ENCODE measurements around the gene MMP24.

The MMP24 gene

DNA sequence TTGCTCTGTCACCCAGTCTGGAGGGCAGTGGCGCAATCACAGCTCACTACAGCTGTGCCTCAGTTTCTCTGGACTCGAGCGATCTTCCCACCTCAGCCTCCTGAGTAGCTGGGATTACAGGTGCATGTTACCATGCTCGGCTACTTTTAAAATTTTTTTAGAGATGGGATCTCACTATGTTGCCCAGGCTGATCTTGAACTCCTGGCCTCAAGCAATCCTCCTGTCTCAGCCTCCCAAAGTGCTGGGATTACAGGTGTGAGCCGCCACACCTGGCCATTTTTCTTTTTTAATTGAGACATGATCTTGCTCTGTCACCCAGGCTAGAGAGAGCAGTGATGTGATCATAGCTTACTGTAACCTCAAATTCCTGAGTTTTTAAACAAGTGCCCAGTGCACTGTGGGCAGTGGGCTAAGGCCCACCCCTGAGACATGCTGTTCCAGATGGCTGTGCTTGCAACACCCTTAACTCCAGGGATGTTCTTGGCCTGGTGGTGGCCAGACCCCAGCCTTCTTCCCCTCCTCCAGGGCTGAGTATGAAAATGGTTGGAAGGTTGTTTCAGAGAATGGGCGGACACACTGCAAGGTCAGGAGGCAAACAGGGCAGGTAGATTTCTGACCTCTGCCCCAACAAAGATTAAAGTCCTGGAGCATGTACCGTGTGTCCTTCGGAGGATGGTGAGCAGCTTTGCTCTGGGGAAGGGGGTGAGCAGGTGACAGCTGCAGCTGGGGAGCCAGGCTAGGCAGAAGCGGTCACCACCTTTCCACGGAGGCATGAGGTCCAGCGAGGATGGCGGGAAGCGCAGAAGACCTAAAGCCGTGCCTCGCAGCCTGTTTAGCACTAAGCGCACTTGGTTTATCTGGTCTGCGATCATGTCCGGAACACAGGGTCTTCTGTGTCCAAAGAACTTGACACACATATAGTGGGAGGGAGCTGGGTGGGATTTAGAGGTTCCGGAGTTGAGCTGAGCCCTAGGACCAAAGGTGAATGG, 67.1 kb downstream of the MMP24 start:
- DNase-seq (ENCODE audit: low read depth): no peak

DNA sequence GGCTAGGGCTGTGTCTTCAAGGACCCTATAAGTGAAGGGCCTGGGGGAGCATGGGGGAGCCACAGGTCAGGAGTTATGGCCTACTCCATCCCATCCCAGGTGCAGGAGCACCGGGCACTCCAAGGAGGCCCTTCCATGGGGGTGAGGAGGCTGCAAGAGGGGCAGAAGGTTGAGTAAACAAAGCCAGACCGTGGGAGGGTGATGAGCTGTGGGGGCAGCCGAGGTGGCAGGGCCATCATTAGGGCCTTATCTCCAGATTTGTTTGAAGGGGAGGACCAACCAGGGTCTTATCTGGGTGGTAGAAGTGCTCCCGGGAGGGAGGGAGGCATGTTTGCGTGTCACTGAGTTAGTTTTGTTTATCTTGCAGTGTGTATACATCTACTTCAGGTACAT, 67.8 kb downstream of the MMP24 start:
- DNase-seq (ENCODE audit: low read depth): no peak

DNA sequence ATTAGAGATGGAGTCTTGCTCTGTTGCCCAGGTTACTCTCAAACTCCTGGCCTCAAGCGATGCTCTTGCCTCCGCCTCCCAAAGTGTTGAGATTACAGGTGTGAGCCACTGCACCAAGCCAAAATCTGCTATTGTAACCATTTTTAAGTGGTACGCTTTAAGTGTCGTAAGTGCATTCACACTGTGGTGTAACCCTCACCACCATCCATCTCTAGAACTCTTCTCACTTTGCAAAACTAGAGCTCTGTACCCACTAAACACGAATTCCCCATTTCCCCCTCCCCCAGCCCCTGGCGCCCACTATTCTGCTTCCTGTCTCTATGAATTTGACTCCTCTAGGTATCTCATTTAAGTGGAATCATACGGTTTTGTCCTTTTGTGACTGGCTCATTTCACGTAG, 68.6 kb downstream of the MMP24 start:
- no peak for DNase-seq (ENCODE audit: low read depth)

DNA sequence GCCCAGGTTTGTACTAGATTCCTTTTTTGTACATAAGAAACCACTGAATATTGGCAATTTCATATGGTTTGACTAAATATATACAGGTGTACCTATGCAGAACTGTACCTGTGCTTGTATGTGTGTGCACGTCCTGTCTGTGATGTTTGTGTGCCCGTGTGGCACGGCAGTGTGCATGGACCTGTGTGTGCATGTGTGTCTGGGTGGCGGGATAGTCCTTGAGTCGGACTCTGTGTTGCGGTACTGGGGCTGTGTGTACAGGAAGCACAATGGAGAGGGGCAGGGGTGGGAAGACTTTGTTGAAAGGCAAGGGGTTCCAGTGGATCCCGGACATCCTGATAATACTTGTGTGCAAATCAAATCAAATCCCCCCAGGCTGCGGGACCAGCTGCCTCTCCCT, 69.2 kb downstream of the MMP24 start:
- DNase-seq (ENCODE audit: low read depth): no peak

DNA sequence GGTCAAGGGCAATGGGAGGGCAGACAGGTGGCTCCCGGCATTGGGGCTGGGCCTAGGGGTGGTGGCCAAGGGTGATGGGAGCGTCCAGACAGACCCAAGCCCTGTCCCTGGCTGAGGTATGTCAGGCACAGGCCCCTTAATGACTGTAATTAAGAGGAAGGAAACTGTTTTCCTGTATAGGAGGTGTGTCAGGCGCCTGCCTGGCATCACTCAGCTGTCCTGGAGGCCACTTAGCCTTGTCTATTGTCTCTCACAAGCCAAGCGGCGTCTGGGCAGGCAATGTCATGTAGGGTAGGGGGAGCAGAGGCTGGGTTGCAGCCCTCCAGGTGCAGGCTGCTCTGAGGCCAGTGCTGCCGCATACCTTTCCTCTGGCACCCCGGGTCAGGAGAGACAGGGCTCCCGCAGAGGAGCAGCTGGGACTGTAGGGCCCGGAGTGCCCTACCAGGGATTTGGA, 69.6 kb downstream of the MMP24 start:
- DNase-seq (ENCODE audit: low read depth): no peak

DNA sequence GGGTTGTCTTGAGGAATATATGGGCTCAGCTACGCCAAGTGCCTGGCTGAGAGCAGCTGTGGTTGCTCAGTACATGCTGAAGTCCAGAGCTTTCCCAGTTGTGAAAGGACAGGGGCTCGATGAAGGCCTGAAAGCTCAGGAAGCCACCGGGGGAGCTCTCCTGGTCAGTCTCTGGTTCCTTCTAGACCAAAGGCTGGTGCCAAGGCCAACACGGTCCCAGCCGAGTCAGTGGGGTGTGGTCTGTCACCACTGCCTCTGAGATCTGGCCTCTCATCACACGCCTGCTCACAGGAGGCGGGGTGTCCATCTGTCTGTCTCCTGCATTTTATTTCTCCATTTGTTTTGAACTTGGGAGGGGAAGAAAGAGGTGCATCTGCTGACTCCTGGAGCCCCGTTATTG, 70.7 kb downstream of the MMP24 start:
- DNase-seq (ENCODE audit: low read depth): no peak

DNA sequence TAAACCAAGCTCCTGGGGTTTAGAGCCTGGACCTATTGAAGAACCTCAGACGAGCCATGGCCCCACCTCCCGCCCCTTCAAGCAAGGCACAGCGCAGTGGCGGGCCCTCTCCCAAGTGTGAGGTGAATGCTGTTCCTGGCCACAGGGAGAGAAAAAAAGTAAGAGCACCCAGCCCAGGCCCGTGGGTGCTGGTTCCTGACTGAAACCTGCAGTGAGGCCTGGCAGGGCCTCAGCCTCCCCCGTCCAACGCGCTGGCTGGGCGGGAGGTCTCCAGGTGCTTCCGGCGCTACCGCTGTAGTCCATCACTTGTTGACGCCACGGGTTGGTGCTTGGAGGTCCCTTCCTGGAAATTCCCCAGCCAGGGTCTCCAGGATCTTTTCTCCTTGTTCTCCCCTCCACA, 71.2 kb downstream of the MMP24 start:
- DNase-seq (ENCODE audit: low read depth): no peak

DNA sequence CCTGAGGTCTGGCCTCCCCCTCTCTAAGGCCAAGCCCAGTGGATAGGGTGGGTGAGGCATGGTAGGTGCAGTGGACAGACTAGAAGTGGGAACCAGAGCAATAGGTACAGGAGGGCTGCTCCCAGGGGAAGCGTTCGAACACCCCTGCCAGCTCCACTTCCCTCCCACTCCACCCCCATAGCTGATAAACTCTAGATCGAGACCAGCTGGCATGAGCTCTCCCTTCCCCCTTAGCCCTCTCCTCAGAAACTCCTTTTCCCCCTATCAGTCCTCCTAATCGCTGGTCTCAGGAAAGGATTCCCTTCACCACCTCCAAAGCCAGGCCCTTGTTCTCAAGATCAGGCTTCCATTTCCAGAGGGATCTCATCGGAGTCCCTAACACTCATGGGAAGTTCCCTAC, 71.8 kb downstream of the MMP24 start:
- no peak for DNase-seq (ENCODE audit: low read depth)

DNA sequence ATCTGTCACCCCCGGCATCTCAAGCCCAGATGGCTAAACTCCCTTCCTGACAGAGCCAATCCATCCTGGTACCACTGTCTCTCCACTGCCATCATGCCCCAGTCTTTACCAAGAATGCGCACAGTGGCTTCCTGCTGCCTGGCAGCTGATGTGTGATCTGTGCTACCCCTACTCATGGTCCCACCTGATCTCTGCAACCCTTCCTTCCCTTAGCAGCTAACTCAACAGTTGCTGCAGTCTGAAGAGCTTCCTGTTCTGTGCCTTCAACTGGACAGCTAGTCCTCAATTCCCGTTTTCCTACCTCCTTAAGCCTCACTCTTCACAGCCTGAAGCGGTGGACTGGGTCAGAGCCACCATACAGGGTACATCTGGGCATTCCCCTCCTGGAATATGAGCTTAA, 73.3 kb downstream of the MMP24 start:
- DNase-seq (ENCODE audit: low read depth): no peak

DNA sequence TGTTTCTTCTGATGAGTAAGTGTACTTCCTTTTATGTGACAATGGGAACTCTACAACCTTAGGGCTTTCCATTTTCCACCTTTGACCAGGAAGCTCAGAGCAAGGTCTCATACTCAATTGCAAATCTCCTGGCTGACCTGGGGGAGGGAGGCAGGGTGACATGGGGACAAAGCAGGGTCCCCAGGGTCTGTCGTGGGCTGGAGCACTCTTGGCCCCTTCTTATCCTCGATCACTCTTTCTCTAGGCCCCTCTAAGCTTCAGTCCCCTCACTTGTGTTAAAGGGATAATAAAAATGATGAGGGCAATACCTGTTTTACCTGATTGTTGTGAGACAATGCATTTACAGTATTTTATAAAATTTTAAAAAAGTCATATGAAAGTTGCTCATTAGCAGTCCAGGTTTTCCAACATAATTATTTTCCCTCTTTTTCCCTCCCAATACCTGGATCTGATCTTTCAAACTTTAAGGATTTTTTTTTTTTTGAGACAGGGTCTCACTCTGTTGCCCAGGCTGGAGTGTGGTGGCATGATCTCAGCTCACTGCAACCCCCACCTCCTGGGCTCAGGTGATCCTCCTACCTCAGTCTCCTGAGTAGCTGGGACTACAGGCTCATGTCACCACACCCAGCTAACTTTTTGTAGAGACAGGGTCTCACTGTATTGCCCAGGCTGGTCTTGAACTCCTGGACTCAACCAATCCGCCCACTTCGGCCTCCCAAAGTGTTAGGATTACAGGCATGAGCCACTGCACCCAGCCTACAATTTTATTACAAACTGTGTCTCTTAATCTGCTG, 74.2 kb downstream of the MMP24 start:
- no peak for DNase-seq (ENCODE audit: low read depth)

DNA sequence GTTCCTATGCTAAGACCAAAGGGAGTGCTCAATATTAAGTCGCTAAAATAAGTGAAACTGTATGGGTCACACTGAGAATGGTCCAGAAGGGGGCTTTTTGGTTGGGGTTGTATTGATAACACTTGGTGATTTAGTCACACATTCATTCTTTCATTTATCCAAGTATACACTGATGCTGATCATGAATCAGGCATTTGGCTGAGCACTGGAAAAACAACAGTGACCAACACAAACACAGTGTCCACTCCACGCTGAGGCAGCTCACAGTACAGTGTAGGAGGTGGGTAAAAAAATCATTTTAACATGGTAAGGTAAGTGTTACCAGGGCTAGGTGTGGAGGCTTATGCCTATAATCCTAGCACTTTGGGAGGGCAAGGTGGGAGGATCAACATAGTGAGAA, 74.9 kb downstream of the MMP24 start:
- DNase-seq (ENCODE audit: low read depth): no peak

DNA sequence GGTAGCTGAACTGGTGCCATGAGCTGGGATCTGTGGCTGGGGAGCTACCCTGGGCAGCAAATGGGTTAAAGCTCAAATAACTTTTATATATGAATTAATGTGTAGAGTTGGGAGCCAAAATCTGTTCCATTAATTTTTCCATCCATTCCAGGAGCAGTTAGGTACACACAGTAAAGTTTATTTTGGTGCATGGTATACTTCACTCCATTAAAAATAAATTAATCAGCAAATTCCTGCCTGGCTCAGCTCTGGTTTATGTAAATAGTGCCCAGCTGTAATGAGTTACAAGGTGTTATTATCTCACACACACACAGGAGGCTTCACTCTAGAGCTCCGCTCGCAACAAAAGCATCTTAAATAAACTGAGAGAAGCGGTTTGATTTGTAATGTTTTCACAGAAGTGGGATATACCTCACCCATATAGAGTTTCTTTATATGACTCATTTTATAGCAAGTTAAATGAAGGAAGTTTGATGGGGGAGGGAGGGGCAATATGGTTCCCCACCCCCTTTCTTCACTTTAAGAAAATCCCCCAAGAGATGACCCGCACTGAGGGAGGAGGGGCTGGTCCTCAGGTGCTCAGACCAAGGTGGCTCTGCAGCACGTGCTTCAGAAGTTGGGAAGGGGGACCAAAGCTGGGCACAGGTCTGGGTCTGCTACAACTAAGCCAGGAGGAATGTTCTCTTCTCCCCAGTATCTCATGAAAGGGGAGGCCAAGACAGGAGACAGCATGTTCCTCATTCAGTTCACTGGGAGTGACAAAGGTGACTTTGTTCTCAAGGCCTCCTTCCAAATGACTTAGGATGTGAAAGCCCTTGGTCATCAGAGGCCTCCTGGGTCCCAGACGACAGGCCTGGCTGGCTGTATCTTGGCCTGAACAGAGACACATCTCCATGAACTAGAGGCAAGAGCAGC, 76.2 kb downstream of the MMP24 start:
- no peak for DNase-seq (ENCODE audit: low read depth)

DNA sequence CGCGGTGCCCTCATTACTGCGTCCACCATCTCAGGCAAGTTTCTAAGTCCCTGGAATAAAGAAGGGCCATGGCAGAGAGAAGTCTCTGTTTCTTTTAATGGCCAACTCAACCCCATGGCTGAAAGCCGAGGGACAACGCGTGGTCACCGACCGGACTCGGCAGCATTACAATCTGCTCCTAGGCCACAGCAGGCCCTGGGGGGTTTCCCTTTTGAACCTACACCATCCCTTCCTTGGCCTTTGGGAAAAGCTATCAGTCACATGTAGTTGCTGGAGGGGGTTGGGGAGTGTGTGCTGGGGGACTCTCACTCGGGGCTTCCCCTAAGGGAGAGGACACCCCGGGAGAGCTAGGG, 76.9 kb downstream of the MMP24 start:
- DNase-seq (ENCODE audit: low read depth): no peak

DNA sequence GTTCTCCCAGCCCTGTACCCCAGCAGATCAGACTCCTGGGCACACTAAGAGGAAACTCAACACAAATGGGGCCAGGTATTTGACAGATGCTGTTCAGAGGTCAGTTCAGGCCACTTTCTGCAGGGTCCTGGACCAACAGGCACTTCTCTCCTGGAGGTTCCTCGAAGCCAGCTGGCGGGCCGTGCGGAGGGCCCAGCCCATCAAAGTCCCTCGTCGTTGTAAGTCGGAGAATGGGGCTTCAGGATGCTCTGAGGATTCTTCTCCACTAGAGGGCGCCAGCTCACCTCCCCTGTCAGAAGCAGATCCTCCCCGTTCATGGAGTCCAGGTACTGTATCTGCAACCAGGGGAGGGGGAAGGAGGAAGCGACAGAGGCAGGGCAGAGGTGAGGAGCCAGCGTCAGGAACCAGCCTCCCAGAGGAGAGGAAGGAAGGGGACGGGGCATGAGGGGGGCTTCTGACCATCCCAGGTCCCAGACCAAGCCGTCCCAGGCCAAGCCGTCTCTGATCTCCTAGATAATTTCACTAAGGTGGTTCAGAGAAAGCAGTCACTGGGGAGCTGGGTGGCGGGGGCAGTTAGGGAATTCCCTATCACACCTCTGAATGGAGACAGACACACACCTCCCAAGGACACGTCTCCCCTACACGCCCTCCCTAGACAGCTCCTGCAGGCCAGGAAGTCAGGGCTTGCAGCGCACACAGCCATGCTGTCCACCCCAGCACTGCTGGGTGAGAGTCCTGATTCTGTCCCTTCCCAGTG, 77.4 kb downstream of the MMP24 start:
- peak; percentile 90 for DNase-seq (ENCODE audit: low read depth)

DNA sequence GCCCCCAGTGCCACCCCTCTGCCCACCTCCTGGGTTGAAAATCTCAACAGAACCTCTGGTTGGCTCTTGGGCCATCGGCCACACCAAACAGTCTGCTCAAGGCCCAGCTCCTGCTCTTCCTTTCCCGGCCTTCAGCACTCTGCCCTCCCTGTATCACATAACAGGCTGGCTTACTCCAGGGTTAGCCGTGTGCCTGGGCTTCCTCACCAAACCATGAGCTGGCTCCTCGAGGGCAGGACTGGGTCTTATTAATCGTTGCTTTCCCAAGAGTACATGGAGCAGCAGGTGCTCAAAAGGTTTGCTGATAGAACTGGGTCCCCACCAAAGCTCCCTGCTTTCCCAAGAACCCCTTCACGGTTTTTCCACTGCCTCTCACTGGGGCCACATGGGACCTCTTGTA, 78.5 kb downstream of the MMP24 start:
- DNase-seq (ENCODE audit: low read depth): no peak

DNA sequence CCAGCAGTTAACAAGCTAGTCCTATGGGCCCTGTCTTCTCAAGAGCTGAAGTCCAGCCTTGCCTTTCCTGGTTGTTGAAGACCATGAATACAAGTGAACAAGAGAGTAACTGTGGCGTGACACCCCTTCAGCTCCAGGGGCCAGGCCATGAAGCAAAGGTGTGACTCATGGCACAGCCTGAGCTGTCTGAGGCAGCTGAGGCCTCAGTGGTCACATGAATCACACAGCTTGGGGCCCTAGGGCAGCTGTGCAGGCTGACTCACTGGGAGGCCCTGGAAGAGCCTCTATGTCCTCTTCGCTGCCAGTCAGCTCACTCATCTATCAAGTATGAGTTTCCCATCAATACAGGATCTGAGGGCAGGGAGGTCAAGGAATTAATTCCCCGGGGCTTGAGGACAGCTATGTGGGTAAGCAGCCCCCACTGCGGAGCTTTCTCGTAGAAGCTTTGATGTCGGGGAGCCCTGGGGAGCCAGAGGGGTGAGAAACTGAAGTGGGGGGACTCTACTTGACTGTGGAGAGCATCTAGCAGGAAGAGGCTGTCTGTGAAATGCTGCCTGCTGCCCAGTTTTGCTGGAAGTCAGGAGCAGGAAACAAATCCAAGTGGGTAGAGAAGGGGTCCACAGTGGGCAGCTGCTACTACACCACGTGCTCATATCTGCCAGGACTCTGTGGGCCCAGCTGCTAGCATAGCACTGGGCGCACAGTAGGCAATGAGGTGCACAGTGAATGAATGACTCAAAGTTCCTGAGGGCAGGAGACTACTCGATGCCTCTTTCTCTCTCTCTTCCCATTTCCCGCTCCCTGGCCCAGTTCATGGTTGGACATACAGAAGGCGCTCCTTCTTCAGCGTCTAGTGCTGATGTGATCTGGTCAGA, 79.4 kb downstream of the MMP24 start:
- peak; percentile 95 for DNase-seq (ENCODE audit: low read depth)

DNA sequence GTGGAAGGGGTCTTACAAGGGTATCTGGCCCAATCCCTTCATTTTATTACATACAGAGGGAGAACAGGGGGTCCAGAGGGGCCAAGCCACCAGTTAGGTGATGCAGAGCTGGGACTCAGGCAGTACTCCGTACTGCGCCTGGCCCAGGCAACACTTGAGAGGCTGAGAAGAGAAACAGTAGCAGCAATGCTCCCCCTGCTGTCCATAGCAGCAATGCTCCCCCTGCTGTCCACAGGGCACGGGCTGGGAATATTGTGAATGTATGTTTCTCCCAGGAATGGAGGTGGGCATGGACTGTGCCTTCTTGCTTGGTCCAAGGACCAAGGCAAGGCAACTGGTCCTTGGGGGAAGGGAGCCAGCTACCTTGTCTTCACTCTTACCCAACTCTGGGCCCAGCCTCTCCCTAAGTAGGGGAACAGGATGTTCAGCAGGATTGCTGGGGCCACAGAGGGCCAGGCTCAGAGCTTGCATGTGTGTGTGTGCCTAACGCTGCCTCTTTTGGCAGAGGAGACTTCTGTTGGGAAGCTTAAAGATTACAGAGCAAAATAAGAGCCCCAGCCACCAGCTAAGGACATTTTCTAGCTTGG, 80.5 kb downstream of the MMP24 start:
- DNase-seq (ENCODE audit: low read depth): peak; percentile 70

DNA sequence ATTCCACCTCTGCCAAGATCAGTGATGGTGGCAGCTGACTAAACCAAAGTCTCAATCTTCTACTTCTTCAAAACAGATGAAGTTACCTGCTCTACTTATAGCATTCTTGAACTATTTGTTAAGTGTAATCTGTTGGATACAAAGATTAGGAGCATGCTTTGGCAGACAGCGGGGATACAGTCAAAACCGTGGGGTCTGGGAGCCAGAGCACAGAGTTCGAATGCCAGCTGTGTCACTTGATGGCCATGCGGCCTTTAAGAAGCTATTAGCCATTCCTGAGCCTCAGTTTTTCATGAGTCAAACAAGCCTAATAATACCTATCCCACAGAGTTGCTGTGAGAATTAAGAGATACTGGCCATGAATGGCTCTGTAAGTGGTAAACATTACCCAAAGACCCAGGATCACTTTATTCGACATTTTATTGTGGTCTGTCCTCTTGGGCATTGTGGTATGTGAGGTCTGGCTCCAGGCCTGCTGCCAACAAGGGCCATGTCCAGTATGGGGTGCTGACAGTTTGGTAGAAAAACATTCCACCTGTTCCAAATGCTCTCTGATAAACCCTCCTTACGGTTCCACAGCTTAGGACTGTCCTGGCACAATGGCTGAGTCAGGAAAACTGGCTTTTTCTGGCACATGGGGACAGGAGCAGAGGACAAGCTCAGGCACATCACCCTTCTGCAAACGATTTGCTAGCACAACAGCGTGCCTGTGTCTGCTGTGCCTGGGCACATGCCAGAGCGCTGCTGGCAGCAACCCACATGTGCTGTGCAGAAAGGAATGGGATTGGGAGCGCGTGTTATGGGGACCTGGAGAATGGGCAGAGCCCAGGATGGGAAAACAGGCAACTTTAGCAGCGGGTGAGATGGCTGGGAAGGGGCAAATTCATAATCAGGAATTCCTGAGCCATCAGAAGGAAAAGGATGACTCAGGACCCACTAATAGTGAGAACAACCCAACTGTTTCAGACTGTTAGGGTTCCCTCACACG, 81.5 kb downstream of the MMP24 start:
- no peak for DNase-seq (ENCODE audit: low read depth)

DNA sequence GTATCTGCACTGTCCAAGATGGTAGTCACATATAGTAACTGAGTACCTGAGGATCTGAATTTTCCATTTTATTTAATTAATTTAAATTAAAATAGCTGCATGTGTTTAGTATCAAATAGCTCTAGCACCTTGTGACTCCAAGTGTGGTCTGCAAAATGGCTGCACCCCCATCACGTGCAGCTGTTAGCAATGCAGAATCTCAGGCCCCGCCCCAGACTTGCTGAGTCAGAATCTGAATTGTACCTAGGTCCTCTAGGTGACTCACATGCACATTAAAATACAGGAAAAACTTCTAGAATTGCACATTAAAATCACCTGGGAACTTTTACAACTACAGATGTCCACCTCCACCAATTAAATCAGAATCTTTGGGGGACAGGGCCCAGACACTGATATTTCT, 84.9 kb downstream of the MMP24 start:
- DNase-seq (ENCODE audit: low read depth): no peak
